Upper lobe of left lung (tissue), 6 donors: ENCODE results near the gene FCHO1. TPM values are rescaled to one million over a fixed set of nuclear protein-coding genes. Genes with fewer than 3 reads are reported as not detected.

Experiments used
- ATAC-seq, 2 donors: fragments of 200-7000 bp; cut with Tn5 transposase; one replicate each; pipeline ENCODE4 v1.9.1; 2022; ENCODE audit warnings: mild to moderate bottlenecking in 2 of 2, moderate library complexity in 2 of 2; ENCODE audit not compliant: low FRiP score in 2 of 2
- DNase-seq, 2 donors: peaks; one replicate each; pipeline ENCODE4 v3.0.0-alpha.2; 2019 to 2020
- H3K27ac ChIP-seq, 4 donors: fragments of 200-600 bp; sonication (generic); one replicate each; pipeline ENCODE4 v1.5.1; 2016 to 2019
- H3K27me3 ChIP-seq, 4 donors: fragments of 200-600 bp; sonication (generic); one replicate each; pipeline ENCODE4 v1.5.1; 2017 to 2019
- H3K36me3 ChIP-seq, 4 donors: fragments of 200-600 bp; sonication (generic); one replicate each; pipeline ENCODE4 v1.5.1; 2016 to 2019
- H3K4me1 ChIP-seq, 4 donors: fragments of 200-600 bp; sonication (generic); one replicate each; pipeline ENCODE4 v1.5.1; 2018 to 2019
- H3K4me3 ChIP-seq, 4 donors: fragments of 200-600 bp; sonication (generic); one replicate each; pipeline ENCODE4 v1.5.1; 2017 to 2019; ENCODE audit warnings: mild to moderate bottlenecking in 2 of 4, moderate library complexity in 1 of 4
- H3K9me3 ChIP-seq, 4 donors: fragments of 200-600 bp; sonication (generic); one replicate each; pipeline ENCODE4 v1.5.1; 2018 to 2019
- CTCF ChIP-seq, 6 experiments: fragments of 450-650 bp in 4 of 6; fragments of 200-600 bp in 2 of 6; sonication (generic) in 2 of 6; IDR thresholded peaks; one replicate each; pipeline ENCODE4 v1.5.1; 2016 to 2019; ENCODE audit warnings: antibody characterized with exemption in 6 of 6
- EP300 ChIP-seq, 4 donors: sonication (generic); formaldehyde crosslinking; IDR thresholded peaks; one replicate each; pipeline ENCODE4 v1.5.1; 2017; ENCODE audit warnings: antibody characterized with exemption in 4 of 4, control low read depth in 2 of 4
- POLR2A ChIP-seq, 4 donors: fragments of 450-650 bp; IDR thresholded peaks; one replicate each; pipeline ENCODE4 v1.5.1; 2016 to 2017; ENCODE audit warnings: antibody characterized with exemption in 4 of 4, mild to moderate bottlenecking in 2 of 4
- POLR2AphosphoS5 ChIP-seq, 2 donors: sonication (generic); formaldehyde crosslinking; IDR thresholded peaks; one replicate each; pipeline ENCODE4 v1.5.1; 2017; ENCODE audit warnings: antibody characterized with exemption in 2 of 2
- WGBS, 2 donors: methylation state at CpG; one replicate each; pipeline ENCODE4 v1.1.5; 2017 to 2018; 5-methylcytosine and 5-hydroxymethylcytosine counted together
- total RNA-seq, 6 donors: library from RNA; depleted of rRNA in 4 of 6; stranded (reverse); fragments of >200 nt in 4 of 6; gene quantifications; one replicate each; pipeline versions ENCODE4 v1.1.0 to v1.2.1, GENCODE V29; 2016 to 2021
- donor health status: DM: no; HTN: no; CAD: no; lungs with moderate emphysema.
- donor health status: DM: no; HTN: yes; CAD: no; lungs with severe emphysema.

FCHO1 gene
- total RNA-seq, 6 donors from 2014 or later = 1.9 to 19.9 (median 8.7) TPM

DNA sequence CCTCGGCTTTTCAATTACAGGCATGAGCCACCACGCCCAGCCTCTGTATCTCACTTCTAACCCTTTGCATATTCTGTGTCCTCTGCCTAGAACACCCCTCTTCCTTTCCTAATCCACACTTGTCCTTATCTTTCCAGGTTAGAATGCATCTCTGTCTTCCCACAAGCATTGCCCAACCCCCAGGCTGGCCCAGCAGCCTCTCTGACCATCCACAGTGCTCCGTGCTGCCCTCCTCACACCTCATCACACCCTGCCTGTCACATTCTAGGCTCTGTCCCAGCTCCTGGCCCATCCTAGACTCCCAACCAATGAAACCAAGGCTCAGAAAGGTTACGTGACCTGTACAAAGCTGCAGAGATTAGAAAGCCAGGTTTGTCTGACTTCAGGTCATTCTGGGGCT is 85.3 kb downstream of the FCHO1 start:
- WGBS, 2 donors = 72 to 78% methylated on average over 4 of the region's 4 CpGs
- Histone ChIP-seq H3K4me3 (no peak overlapping the region), H3K4me1 (peaks cover 0 to 6% (median 2%) of the 10 kb centered on the region in 4 donors), H3K27me3 (no peaks in the 10 kb centered on the region), H3K36me3 (peaks cover 0 to 97% (median 21%) of the 10 kb centered on the region in 4 donors), H3K27ac (no peak overlapping the region), H3K9me3 (no peaks in the 10 kb centered on the region)
- TF ChIP-seq EP300 (IDR thresholded peaks at IDR 0.05) = no peak
- no peak for TF ChIP-seq POLR2AphosphoS5 (IDR thresholded peaks at IDR 0.05)
- no peak for TF ChIP-seq CTCF (IDR thresholded peaks at IDR 0.05)
- no peak for TF ChIP-seq POLR2A (IDR thresholded peaks at IDR 0.05)
- DNase-seq (no peak), ATAC-seq (no peak)

DNA sequence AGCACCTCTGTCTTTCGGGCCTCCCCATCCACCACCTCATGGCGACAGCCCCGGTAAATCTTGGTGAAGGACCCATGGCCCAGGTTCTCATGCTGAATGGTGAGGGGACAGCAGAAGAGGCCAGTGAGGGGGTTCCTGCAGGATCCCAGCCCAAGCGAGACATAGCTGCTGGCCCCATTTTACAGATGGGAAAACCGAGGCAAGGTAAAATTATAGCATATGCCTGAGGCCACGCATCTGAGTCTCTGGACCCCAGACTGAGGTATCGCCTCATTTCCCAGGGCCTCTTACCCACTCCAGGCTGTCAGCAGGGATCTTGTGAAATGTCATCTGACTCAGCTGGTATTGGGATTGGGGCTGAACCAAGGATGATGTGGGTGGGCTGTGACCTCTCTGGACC is 86.7 kb downstream of the FCHO1 start:
- peaks cover 0 to 95% (median 27%) of the 10 kb centered on the region in 4 donors for H3K36me3 ChIP-seq
- no peak for ATAC-seq
- 94 to 95% methylated on average over 6 to 7 of the region's 7 CpGs for WGBS, 2 donors

More for the DNA sequence above, 86.7 kb downstream of the FCHO1 start:
- Histone ChIP-seq H3K9me3 (no peaks in the 10 kb centered on the region), H3K27ac (no peak overlapping the region), H3K27me3 (no peaks in the 10 kb centered on the region), H3K4me1 (peaks cover 0 to 21% (median 7%) of the 10 kb centered on the region in 4 donors), H3K4me3 (no peak overlapping the region)
- no peak for DNase-seq
- no peak for TF ChIP-seq EP300 (IDR thresholded peaks at IDR 0.05)
- no peak for TF ChIP-seq POLR2A (IDR thresholded peaks at IDR 0.05)
- TF ChIP-seq CTCF (IDR thresholded peaks at IDR 0.05) = no peak
- TF ChIP-seq POLR2AphosphoS5 (IDR thresholded peaks at IDR 0.05) = no peak

Other genes with a start within 250 kb of the FCHO1 start
- gene PGLS, start 239.8 kb upstream of the FCHO1 start, total RNA-seq = 100 to 1,000 TPM in 3 of 6 donors, 10 to 100 TPM in 3; 50.6 to 117 (median 99.7) TPM
- 100 to 1,000 TPM in 4 of 6 donors, 10 to 100 TPM in 2; 58.3 to 151 (median 116) TPM for gene COLGALT1, start 195.8 kb upstream of the FCHO1 start, total RNA-seq
- gene UNC13A, start 63.1 kb upstream of the FCHO1 start, total RNA-seq = under 1 TPM in 5 of 6 donors, not detected in 1; under 0.01 to 0.54 (median 0.33) TPM
- 10 to 100 TPM; 23.6 to 87.9 (median 63.7) TPM for gene MAP1S, start 32.0 kb upstream of the FCHO1 start, total RNA-seq
- 1 to 10 TPM in 5 of 6 donors, not detected in 1; 1.0 to 8.8 (median 2.5) TPM for gene B3GNT3, start 43.7 kb downstream of the FCHO1 start, total RNA-seq
- under 1 TPM in 1 of 6 donors, not detected in 5; 0.57 TPM for gene INSL3, start 70.0 kb downstream of the FCHO1 start, total RNA-seq
- 10 to 100 TPM; 11.0 to 25.1 (median 12.8) TPM for gene JAK3, start 96.5 kb downstream of the FCHO1 start, total RNA-seq
- gene RPL18A, start 108.4 kb downstream of the FCHO1 start, total RNA-seq = 1,000 to 10,000 TPM in 3 of 6 donors, 100 to 1,000 TPM in 3; 705 to 1,655 (median 1,002) TPM
- gene SLC5A5, start 120.5 kb downstream of the FCHO1 start, total RNA-seq = under 1 TPM in 2 of 6 donors, not detected in 4; under 0.01 to 0.15 TPM
- 10 to 100 TPM; 50.2 to 83.3 (median 62.1) TPM for gene CCDC124, start 181.5 kb downstream of the FCHO1 start, total RNA-seq
- gene KCNN1, start 215.6 kb downstream of the FCHO1 start, total RNA-seq = under 1 TPM in 2 of 6 donors, not detected in 4; 0.34 to 0.37 TPM